ENCODE results near the gene ZPR1.
A peak's percentile ranks its signal among the peaks of the same experiment; 100 is the strongest.

The ZPR1 gene

GRCh38 chr11:116733969-116734508 lies 53.8 kb downstream of the ZPR1 start:
- TF ChIP-seq ZBTB7A (IDR thresholded peaks at IDR 0.05; ENCODE audit: low read depth) (no peak), TEAD4 (IDR thresholded peaks at IDR 0.05) (no peak), MAX (IDR thresholded peaks at IDR 0.05) (no peak), EP300 (IDR thresholded peaks at IDR 0.05; ENCODE audit: borderline replicate concordance) (no peak), CREB1 (IDR thresholded peaks at IDR 0.05; ENCODE audit: low read depth) (no peak), NFIC (IDR thresholded peaks at IDR 0.05) (no peak), RAD21 (IDR thresholded peaks at IDR 0.05; ENCODE audit: low read depth) (no peak), TAF1 (IDR thresholded peaks at IDR 0.05; ENCODE audit: low read depth) (no peak), CEBPB (IDR thresholded peaks at IDR 0.05) (no peak), USF1 (IDR thresholded peaks at IDR 0.05) (no peak), YY1 (IDR thresholded peaks at IDR 0.05; ENCODE audit: low read depth) (no peak), FOXM1 (IDR thresholded peaks at IDR 0.05; ENCODE audit: borderline replicate concordance, low read depth) (no peak)

GRCh38 chr11:116733043-116733755 lies 54.6 kb downstream of the ZPR1 start:
- no peak for TF ChIP-seq CREB1 (IDR thresholded peaks at IDR 0.05; ENCODE audit: low read depth)
- TF ChIP-seq YY1 (IDR thresholded peaks at IDR 0.05; ENCODE audit: low read depth): no peak

- peak; percentile 58 for TF ChIP-seq RAD21 (IDR thresholded peaks at IDR 0.05; ENCODE audit: low read depth)
- TF ChIP-seq CEBPB (IDR thresholded peaks at IDR 0.05): no peak
- TF ChIP-seq CREB1 (IDR thresholded peaks at IDR 0.05; ENCODE audit: low read depth): no peak
Measured at GRCh38 chr11:116732271-116733042, 55.4 kb downstream of the ZPR1 start.

GRCh38 chr11:116731821-116732220 lies 56.0 kb downstream of the ZPR1 start:
- TF ChIP-seq CREB1 (IDR thresholded peaks at IDR 0.05; ENCODE audit: low read depth) (no peak), CEBPB (IDR thresholded peaks at IDR 0.05) (no peak), MAX (IDR thresholded peaks at IDR 0.05) (no peak), FOXM1 (IDR thresholded peaks at IDR 0.05; ENCODE audit: borderline replicate concordance, low read depth) (no peak), EP300 (IDR thresholded peaks at IDR 0.05; ENCODE audit: borderline replicate concordance) (no peak), EGR1 (IDR thresholded peaks at IDR 0.05) (no peak), TAF1 (IDR thresholded peaks at IDR 0.05; ENCODE audit: low read depth) (no peak), RAD21 (IDR thresholded peaks at IDR 0.05; ENCODE audit: low read depth) (no peak), TCF12 (IDR thresholded peaks at IDR 0.05; ENCODE audit: low read depth) (no peak), NFIC (IDR thresholded peaks at IDR 0.05) (no peak), TEAD4 (IDR thresholded peaks at IDR 0.05) (no peak), YY1 (IDR thresholded peaks at IDR 0.05; ENCODE audit: low read depth) (no peak), REST (IDR thresholded peaks at IDR 0.05; ENCODE audit: low read depth) (no peak), USF1 (IDR thresholded peaks at IDR 0.05) (no peak), ZBTB7A (IDR thresholded peaks at IDR 0.05; ENCODE audit: low read depth) (no peak)

- TF ChIP-seq REST (IDR thresholded peaks at IDR 0.05; ENCODE audit: low read depth) (no peak), CEBPB (IDR thresholded peaks at IDR 0.05) (no peak), RAD21 (IDR thresholded peaks at IDR 0.05; ENCODE audit: low read depth) (no peak), CREB1 (IDR thresholded peaks at IDR 0.05; ENCODE audit: low read depth) (no peak), ZBTB7A (IDR thresholded peaks at IDR 0.05; ENCODE audit: low read depth) (no peak), MAX (IDR thresholded peaks at IDR 0.05) (no peak), TEAD4 (IDR thresholded peaks at IDR 0.05) (no peak), NFIC (IDR thresholded peaks at IDR 0.05) (no peak), YY1 (IDR thresholded peaks at IDR 0.05; ENCODE audit: low read depth) (no peak), FOXM1 (IDR thresholded peaks at IDR 0.05; ENCODE audit: borderline replicate concordance, low read depth) (no peak)
Measured at GRCh38 chr11:116731097-116731761, 56.6 kb downstream of the ZPR1 start.

All from Ishikawa (cell line).